Astrocyte (in vitro differentiated cells and primary cell): ENCODE results near the gene PRKAG2. TPM values are rescaled to one million over a fixed set of nuclear protein-coding genes. Genes with fewer than 3 reads are reported as not detected.

Experiments
- DNase-seq: peaks from one replicate; pipeline ENCODE4 v3.0.0-alpha.2; 2010; ENCODE audit warnings: low read depth
- FAIRE-seq: peaks from 2 replicates; lab custom pipeline; 2011; peaks lifted over from hg19 to GRCh38; lab: Jason Lieb, UNC
- H2AFZ ChIP-seq: 2 replicates; pipeline ENCODE4 v1.6.0; 2012; ENCODE audit warnings: low read depth, low read length, inconsistent platforms
- H3K27ac ChIP-seq: 2 replicates; pipeline ENCODE4 v1.5.1; 2011; ENCODE audit warnings: low read depth, low read length, inconsistent platforms
- H3K27me3 ChIP-seq: 2 replicates; pipeline ENCODE4 v1.6.0; 2011; ENCODE audit warnings: low read length, inconsistent platforms; ENCODE audit not compliant: insufficient read depth
- H3K36me3 ChIP-seq: 2 replicates; pipeline ENCODE4 v1.5.1; 2011; ENCODE audit warnings: low read length, inconsistent platforms; ENCODE audit not compliant: insufficient read depth
- H3K4me1 ChIP-seq: 2 replicates; pipeline ENCODE4 v1.5.1; 2011; ENCODE audit warnings: low read length, inconsistent platforms; ENCODE audit not compliant: insufficient read depth
- H3K4me2 ChIP-seq: 2 replicates; pipeline ENCODE4 v1.6.0; 2012; ENCODE audit warnings: low read length, inconsistent platforms
- H3K4me3 ChIP-seq: 2 replicates; pipeline ENCODE4 v1.5.1; 2011; ENCODE audit warnings: low read depth, mild to moderate bottlenecking, low read length, inconsistent platforms; ENCODE audit not compliant: insufficient read depth
- H3K79me2 ChIP-seq: 2 replicates; pipeline ENCODE4 v1.6.0; 2012; ENCODE audit warnings: mild to moderate bottlenecking, low read length, inconsistent platforms; ENCODE audit not compliant: insufficient read depth
- H3K9ac ChIP-seq: 2 replicates; pipeline ENCODE4 v1.6.0; 2012; ENCODE audit warnings: mild to moderate bottlenecking, low read length, inconsistent platforms
- H3K9me3 ChIP-seq: 2 replicates; pipeline ENCODE4 v1.5.1; 2012; ENCODE audit warnings: low read depth, mild to moderate bottlenecking, low read length, inconsistent platforms; ENCODE audit not compliant: insufficient read depth
- H4K20me1 ChIP-seq: 2 replicates; pipeline ENCODE4 v1.6.0; 2012; ENCODE audit warnings: low read length, inconsistent platforms; ENCODE audit not compliant: insufficient read depth
- H3K27ac Mint-ChIP-seq: one replicate; pipeline ENCODE4 v1.8.0; 2021; ENCODE audit warnings: mild to moderate bottlenecking, mixed read lengths; ENCODE audit not compliant: unreplicated experiment
- H3K27me3 Mint-ChIP-seq: one replicate; pipeline ENCODE4 v1.8.0; 2021; ENCODE audit warnings: low read depth, mixed read lengths; ENCODE audit not compliant: unreplicated experiment
- H3K36me3 Mint-ChIP-seq: one replicate; pipeline ENCODE4 v1.8.0; 2021; ENCODE audit warnings: low read depth, mixed read lengths; ENCODE audit not compliant: unreplicated experiment
- H3K4me1 Mint-ChIP-seq: one replicate; pipeline ENCODE4 v1.8.0; 2021; ENCODE audit warnings: low read depth, mixed read lengths; ENCODE audit not compliant: unreplicated experiment
- H3K4me3 Mint-ChIP-seq: one replicate; pipeline ENCODE4 v1.8.0; 2021; ENCODE audit warnings: mild to moderate bottlenecking, moderate library complexity, mixed read lengths; ENCODE audit not compliant: unreplicated experiment
- H3K9me3 Mint-ChIP-seq: one replicate; pipeline ENCODE4 v1.8.0; 2021; ENCODE audit warnings: mild to moderate bottlenecking, mixed read lengths; ENCODE audit not compliant: unreplicated experiment
- CTCF ChIP-seq: IDR thresholded peaks from 2 replicates; pipeline ENCODE4 v1.5.1; 2011; ENCODE audit warnings: low read depth, mild to moderate bottlenecking, inconsistent platforms, low read length, moderate library complexity; ENCODE audit not compliant: insufficient read depth
- EZH2 ChIP-seq: IDR thresholded peaks from 2 replicates; pipeline ENCODE4 v1.6.1; 2012; ENCODE audit warnings: mild to moderate bottlenecking, low read length, inconsistent platforms; ENCODE audit not compliant: insufficient read depth
- total RNA-seq: library from RNA; stranded (reverse); gene quantifications from 2 replicates; pipeline ENCODE4 v1.2.1, GENCODE V29; 2021

Gene PRKAG2
- total RNA-seq, 1 donor from 2014 or later = 40.7 TPM

GRCh38 chr7:151810441-151811232 lies 66.3 kb downstream of the PRKAG2 start:
- Mint-ChIP-seq H3K27me3 (peaks cover 72% of the 10 kb centered on the region), H3K4me1 (peaks cover 8% of the 10 kb centered on the region), H3K27ac (no peak overlapping the region), H3K9me3 (no peaks in the 10 kb centered on the region), H3K36me3 (no peaks in the 10 kb centered on the region), H3K4me3 (no peak overlapping the region)
- Histone ChIP-seq H3K9me3 (no peaks in the 10 kb centered on the region), H3K9ac (no peak overlapping the region), H4K20me1 (no peaks in the 10 kb centered on the region), H3K4me3 (no peak overlapping the region), H3K4me1 (peaks cover 13% of the 10 kb centered on the region), H3K79me2 (no peaks in the 10 kb centered on the region), H3K27me3 (peaks cover 6% of the 10 kb centered on the region), H3K27ac (no peak overlapping the region), H2AFZ (no peak overlapping the region), H3K4me2 (no peak overlapping the region), H3K36me3 (no peaks in the 10 kb centered on the region)
- FAIRE-seq = no peak
- no peak for DNase-seq
- TF ChIP-seq CTCF = no peak

DNA sequence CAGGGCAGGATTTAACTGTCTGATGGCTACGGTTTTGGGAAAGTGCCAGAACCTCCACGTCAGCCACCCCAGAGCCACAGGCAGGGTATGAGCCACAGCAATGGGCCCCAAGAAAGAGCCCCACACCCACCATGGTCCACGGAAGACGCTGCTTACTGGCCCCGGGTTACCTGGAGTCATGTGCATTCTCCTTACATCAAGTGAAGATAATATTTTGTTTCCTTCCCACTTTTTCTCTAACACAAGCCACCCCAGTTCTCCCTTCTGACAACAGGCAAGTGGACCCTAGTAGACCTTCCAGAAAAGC lies 67.1 kb downstream of the PRKAG2 start:
- H2AFZ ChIP-seq = no peak overlapping the region
- no peak overlapping the region for H3K4me3 ChIP-seq
- H3K9ac ChIP-seq = no peak overlapping the region
- Mint-ChIP-seq H3K36me3 (no peaks in the 10 kb centered on the region), H3K4me3 (no peak overlapping the region), H3K27ac (no peak overlapping the region), H3K9me3 (no peaks in the 10 kb centered on the region), H3K27me3 (peaks cover 70% of the 10 kb centered on the region), H3K4me1 (peaks cover 8% of the 10 kb centered on the region)
- H3K27me3 ChIP-seq = peaks cover 11% of the 10 kb centered on the region
- no peak overlapping the region for H3K27ac ChIP-seq
- no peak overlapping the region for H3K4me2 ChIP-seq
- no peaks in the 10 kb centered on the region for H3K36me3 ChIP-seq
- no peak for TF ChIP-seq EZH2
- TF ChIP-seq CTCF = no peak
- no peaks in the 10 kb centered on the region for H3K79me2 ChIP-seq
- peaks cover 13% of the 10 kb centered on the region for H3K4me1 ChIP-seq
- no peaks in the 10 kb centered on the region for H4K20me1 ChIP-seq
- no peaks in the 10 kb centered on the region for H3K9me3 ChIP-seq
- FAIRE-seq (no peak), DNase-seq (no peak)

GRCh38 chr7:151809146-151809863 lies 67.6 kb downstream of the PRKAG2 start:
- H3K36me3 ChIP-seq = no peaks in the 10 kb centered on the region
- FAIRE-seq (no peak), DNase-seq (no peak)
- peaks cover 12% of the 10 kb centered on the region for H3K27me3 ChIP-seq
- no peak overlapping the region for H3K27ac ChIP-seq
- Mint-ChIP-seq H3K36me3 (no peaks in the 10 kb centered on the region), H3K9me3 (no peaks in the 10 kb centered on the region), H3K27me3 (peaks cover 69% of the 10 kb centered on the region), H3K4me1 (peaks cover 8% of the 10 kb centered on the region), H3K4me3 (no peak overlapping the region), H3K27ac (no peak overlapping the region)
- H2AFZ ChIP-seq = no peak overlapping the region
- H3K4me2 ChIP-seq = no peak overlapping the region
- H3K4me3 ChIP-seq = no peak overlapping the region
- H3K79me2 ChIP-seq = no peaks in the 10 kb centered on the region
- H3K9me3 ChIP-seq = no peaks in the 10 kb centered on the region
- TF ChIP-seq CTCF (no peak), EZH2 (no peak)
- no peak overlapping the region for H3K9ac ChIP-seq
- no peaks in the 10 kb centered on the region for H4K20me1 ChIP-seq
- peaks cover 8% of the 10 kb centered on the region for H3K4me1 ChIP-seq
